ENCODE data around the gene MEGF11.

MEGF11 gene

GRCh38 chr15:66145726-66146182 lies 107.8 kb downstream of the MEGF11 start:
- no peak for TF ChIP-seq CTCF (conservative IDR thresholded peaks at IDR 0.05; ENCODE audit: low read depth, low read length)
- no peak for DNase-seq (ENCODE audit: low read depth)
- H3K4me3 ChIP-seq (ENCODE audit: low read length), result no peak overlapping the region

GRCh38 chr15:66144978-66145725 lies 108.4 kb downstream of the MEGF11 start:
- no peak for DNase-seq (ENCODE audit: low read depth)
- no peak overlapping the region for H3K4me3 ChIP-seq (ENCODE audit: low read length)
- TF ChIP-seq CTCF (conservative IDR thresholded peaks at IDR 0.05; ENCODE audit: low read depth, low read length), result no peak

- no peak for TF ChIP-seq CTCF (conservative IDR thresholded peaks at IDR 0.05; ENCODE audit: low read depth, low read length)
Measured at GRCh38 chr15:66142285-66142684, 111.3 kb downstream of the MEGF11 start.

GRCh38 chr15:66139591-66140207 lies 113.9 kb downstream of the MEGF11 start:
- no peak overlapping the region for H3K4me3 ChIP-seq (ENCODE audit: low read length)
- DNase-seq (ENCODE audit: low read depth), result no peak
- no peak for TF ChIP-seq CTCF (conservative IDR thresholded peaks at IDR 0.05; ENCODE audit: low read depth, low read length)

More at GRCh38 chr15:66142285-66142684, 111.3 kb downstream of the MEGF11 start:
- H3K4me3 ChIP-seq (ENCODE audit: low read length), result no peak overlapping the region
- DNase-seq (ENCODE audit: low read depth), result no peak

- TF ChIP-seq CTCF (conservative IDR thresholded peaks at IDR 0.05; ENCODE audit: low read depth, low read length), result no peak
- H3K4me3 ChIP-seq (ENCODE audit: low read length), result no peak overlapping the region
- no peak for DNase-seq (ENCODE audit: low read depth)
Measured at GRCh38 chr15:66138892-66139590, 114.5 kb downstream of the MEGF11 start.

- no peak for TF ChIP-seq CTCF (conservative IDR thresholded peaks at IDR 0.05; ENCODE audit: low read depth, low read length)
- no peak for DNase-seq (ENCODE audit: low read depth)
- H3K4me3 ChIP-seq (ENCODE audit: low read length), result no peak overlapping the region
Measured at GRCh38 chr15:66138096-66138783, 115.3 kb downstream of the MEGF11 start.

All from retinal pigment epithelial cell (primary cell).